Measurements from ENCODE around the gene MYO1D.

The MYO1D gene

DNA sequence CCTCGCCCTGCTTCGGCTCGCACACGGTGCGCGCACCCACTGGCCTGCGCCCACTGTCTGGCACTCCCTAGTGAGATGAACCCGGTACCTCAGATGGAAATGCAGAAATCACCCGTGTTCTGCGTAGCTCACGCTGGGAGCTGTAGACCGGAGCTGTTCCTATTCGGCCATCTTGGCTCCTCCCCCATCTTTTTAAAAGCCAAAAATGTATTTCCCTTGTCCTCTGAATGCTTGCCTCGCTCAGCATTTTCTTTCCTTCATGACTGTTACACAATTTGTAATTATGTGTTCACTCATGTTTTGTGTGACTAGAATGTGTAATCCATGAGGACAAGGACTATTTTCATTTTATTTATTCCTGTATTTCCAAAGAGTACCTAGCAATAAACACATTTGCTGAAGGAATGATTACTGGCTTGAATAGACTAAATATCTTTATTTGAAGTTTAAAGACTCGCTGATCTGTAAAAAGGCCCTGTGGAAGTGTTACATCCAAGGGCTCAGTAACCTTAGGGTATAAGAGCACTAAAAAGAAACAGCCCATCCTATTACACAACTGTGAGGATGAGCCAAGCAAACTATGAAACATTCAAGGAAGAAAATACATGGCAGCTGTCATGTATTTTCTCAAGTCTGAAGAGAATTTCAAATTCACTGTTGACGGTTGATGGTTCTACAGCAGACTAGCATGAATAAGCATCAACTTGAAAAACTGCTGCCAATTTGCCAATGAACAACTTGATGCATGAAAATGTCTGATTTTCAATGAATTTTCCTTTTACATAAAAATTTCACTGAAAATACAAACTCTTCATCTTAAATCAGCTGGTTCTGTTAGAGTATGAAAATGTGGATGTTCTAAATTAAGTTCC, 192.6 kb downstream of the MYO1D start:
- H3K4me3 ChIP-seq (ENCODE audit: low read length in 2 of 2) = no peak overlapping the region
- H3K9ac ChIP-seq (ENCODE audit: low read length in 2 of 2) = no peak overlapping the region
- no peaks in the 10 kb centered on the region for H3K9me3 ChIP-seq (ENCODE audit: control insufficient read depth in 2 of 2, low read length in 2 of 2)
- no peaks in the 10 kb centered on the region for H3K36me3 ChIP-seq (ENCODE audit: control insufficient read depth in 2 of 2, insufficient read depth in 2 of 2, low read length in 2 of 2)
- H3K27me3 ChIP-seq (ENCODE audit: control insufficient read depth in 1 of 2, insufficient read depth in 2 of 2, low read length in 2 of 2) = no peaks in the 10 kb centered on the region
- H3K4me1 ChIP-seq (ENCODE audit: control insufficient read depth, insufficient read depth, low read length) = no peaks in the 10 kb centered on the region
- no peak overlapping the region for H3K27ac ChIP-seq (ENCODE audit: low read length)

DNA sequence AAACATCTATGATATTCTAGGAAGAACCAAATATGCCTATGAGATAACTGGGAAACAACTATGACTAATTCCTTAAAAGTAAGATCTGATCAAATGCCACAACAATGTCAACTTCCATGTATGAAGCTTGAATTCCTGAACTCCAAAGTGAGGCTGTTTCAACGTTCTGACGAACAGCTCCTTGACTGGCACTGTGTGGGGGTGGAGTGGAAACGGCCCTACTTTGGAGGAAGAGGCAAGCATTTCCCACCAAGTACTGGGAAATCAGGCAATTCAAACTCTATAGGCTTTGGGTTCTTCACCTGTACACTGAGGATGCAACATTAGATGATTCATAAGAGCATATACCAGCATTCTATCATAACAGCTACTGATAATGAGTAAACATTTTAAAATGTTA, 203.0 kb downstream of the MYO1D start:
- Histone ChIP-seq H3K9me3 (ENCODE audit: control insufficient read depth in 2 of 2, low read length in 2 of 2) (no peaks in the 10 kb centered on the region), H3K27ac (ENCODE audit: low read length) (no peak overlapping the region), H3K4me1 (ENCODE audit: control insufficient read depth, insufficient read depth, low read length) (no peaks in the 10 kb centered on the region), H3K9ac (ENCODE audit: low read length in 2 of 2) (no peak overlapping the region), H3K4me3 (ENCODE audit: low read length in 2 of 2) (no peak overlapping the region), H3K27me3 (ENCODE audit: control insufficient read depth in 1 of 2, insufficient read depth in 2 of 2, low read length in 2 of 2) (no peaks in the 10 kb centered on the region), H3K36me3 (ENCODE audit: control insufficient read depth in 2 of 2, insufficient read depth in 2 of 2, low read length in 2 of 2) (no peaks in the 10 kb centered on the region)

DNA sequence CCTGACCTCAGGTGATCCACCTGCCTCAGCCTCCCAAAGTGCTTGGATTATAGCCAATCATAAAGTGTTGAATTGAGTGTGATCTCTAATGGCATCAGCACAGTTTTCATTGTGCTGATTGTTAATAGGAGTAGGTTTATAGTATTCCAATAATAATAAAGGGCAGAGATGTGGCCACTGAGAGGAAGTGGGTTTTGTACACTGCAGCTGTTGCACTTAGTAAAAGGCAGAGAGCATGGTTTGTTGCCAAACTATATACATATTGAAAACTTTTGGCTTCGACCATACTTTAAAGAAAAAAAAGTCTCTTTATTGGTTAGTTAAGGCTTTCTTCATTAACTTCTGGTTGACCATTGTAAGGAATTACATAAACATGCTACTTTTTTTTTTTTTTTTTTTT, 204.2 kb downstream of the MYO1D start:
- Histone ChIP-seq H3K27ac (ENCODE audit: low read length) (no peak overlapping the region), H3K36me3 (ENCODE audit: control insufficient read depth in 2 of 2, insufficient read depth in 2 of 2, low read length in 2 of 2) (no peaks in the 10 kb centered on the region), H3K9ac (ENCODE audit: low read length in 2 of 2) (no peak overlapping the region), H3K9me3 (ENCODE audit: control insufficient read depth in 2 of 2, low read length in 2 of 2) (no peaks in the 10 kb centered on the region), H3K4me1 (ENCODE audit: control insufficient read depth, insufficient read depth, low read length) (no peaks in the 10 kb centered on the region), H3K4me3 (ENCODE audit: low read length in 2 of 2) (no peak overlapping the region), H3K27me3 (ENCODE audit: control insufficient read depth in 1 of 2, insufficient read depth in 2 of 2, low read length in 2 of 2) (no peaks in the 10 kb centered on the region)

DNA sequence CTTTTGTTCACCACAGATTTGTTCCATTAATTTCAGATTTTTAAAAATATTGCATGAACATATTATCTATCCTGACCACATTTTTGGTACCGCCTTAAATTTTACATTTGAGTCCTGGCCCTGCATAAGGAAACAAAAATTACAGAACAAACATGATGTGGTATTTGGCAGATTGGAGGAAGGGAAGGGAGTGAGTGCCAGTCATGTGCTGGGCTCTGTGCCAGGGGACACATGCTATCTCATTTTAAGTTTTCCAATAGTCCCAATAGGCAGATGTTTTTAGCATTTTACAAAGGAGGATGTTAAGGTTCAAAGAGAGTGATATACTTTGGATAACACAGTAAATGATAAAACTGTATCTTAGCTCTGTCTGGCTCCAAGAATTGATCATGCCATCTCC, 205.0 kb downstream of the MYO1D start:
- H3K9ac ChIP-seq (ENCODE audit: low read length in 2 of 2) = no peak overlapping the region
- H3K4me3 ChIP-seq (ENCODE audit: low read length in 2 of 2) = no peak overlapping the region
- H3K27me3 ChIP-seq (ENCODE audit: control insufficient read depth in 1 of 2, insufficient read depth in 2 of 2, low read length in 2 of 2) = no peaks in the 10 kb centered on the region
- no peaks in the 10 kb centered on the region for H3K4me1 ChIP-seq (ENCODE audit: control insufficient read depth, insufficient read depth, low read length)
- no peak overlapping the region for H3K27ac ChIP-seq (ENCODE audit: low read length)
- H3K9me3 ChIP-seq (ENCODE audit: control insufficient read depth in 2 of 2, low read length in 2 of 2) = no peaks in the 10 kb centered on the region
- no peaks in the 10 kb centered on the region for H3K36me3 ChIP-seq (ENCODE audit: control insufficient read depth in 2 of 2, insufficient read depth in 2 of 2, low read length in 2 of 2)

DNA sequence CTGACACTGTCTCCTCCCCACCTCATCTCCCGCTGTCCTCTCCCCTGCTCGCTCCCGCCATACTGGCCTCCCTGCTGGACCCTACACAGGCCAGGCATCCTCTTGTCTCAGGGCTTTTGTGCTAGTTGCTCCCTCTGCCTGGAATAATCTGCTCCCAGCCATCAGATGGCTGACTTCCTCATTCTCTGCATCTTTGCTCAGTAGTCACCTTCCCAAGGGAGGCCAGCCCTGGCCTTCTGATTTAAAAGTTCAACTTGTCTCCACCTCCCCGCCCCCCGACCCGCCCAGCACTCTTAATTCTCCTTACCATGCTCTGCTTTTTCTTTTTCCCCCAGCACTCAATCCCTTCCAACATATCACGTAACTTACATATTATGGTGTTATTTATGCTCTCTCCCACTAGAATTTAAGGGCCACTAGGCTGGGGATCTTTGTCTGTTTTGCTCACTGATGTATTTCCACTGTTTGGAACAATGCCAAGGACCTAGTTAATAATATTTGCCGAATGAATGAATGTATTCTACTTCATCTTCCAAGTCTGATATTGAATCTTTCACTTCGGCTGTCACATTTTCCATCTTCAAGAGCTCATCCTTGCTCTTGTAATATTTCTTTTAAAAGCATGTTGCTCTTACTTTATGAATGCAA, 211.9 kb downstream of the MYO1D start:
- no peaks in the 10 kb centered on the region for H3K9me3 ChIP-seq (ENCODE audit: control insufficient read depth in 2 of 2, low read length in 2 of 2)
- no peaks in the 10 kb centered on the region for H3K4me1 ChIP-seq (ENCODE audit: control insufficient read depth, insufficient read depth, low read length)
- no peak overlapping the region for H3K27ac ChIP-seq (ENCODE audit: low read length)
- no peak overlapping the region for H3K9ac ChIP-seq (ENCODE audit: low read length in 2 of 2)
- no peaks in the 10 kb centered on the region for H3K27me3 ChIP-seq (ENCODE audit: control insufficient read depth in 1 of 2, insufficient read depth in 2 of 2, low read length in 2 of 2)
- no peak overlapping the region for H3K4me3 ChIP-seq (ENCODE audit: low read length in 2 of 2)
- H3K36me3 ChIP-seq (ENCODE audit: control insufficient read depth in 2 of 2, insufficient read depth in 2 of 2, low read length in 2 of 2) = no peaks in the 10 kb centered on the region

DNA sequence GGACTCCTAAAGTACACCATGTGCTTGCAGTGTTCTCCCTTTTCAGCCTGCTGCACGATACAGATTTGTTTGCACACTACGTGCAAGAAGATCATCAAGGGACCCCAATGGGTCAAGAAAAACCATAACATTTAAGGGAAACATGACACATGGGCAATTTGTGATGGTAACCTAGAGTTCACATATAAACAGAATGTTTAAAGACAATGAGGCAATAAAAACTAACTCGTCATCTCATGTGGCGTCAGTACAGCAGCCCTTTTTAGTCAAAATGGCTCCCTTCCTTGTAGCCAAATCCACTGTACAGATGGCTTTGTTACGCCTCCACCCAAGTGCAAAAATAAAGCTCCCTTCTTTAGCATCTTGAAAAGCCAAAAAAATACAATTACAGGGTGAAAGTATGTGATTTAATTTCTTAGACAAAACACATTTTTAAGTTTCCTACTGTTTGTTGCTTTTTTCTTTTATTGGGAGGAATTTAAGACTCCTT, 216.4 kb downstream of the MYO1D start:
- H3K9me3 ChIP-seq (ENCODE audit: control insufficient read depth in 2 of 2, low read length in 2 of 2) = no peaks in the 10 kb centered on the region
- H3K27me3 ChIP-seq (ENCODE audit: control insufficient read depth in 1 of 2, insufficient read depth in 2 of 2, low read length in 2 of 2) = no peaks in the 10 kb centered on the region
- peaks cover 0 to 2% of the 10 kb centered on the region in 2 donors for H3K36me3 ChIP-seq (ENCODE audit: control insufficient read depth in 2 of 2, insufficient read depth in 2 of 2, low read length in 2 of 2)
- no peak overlapping the region for H3K4me3 ChIP-seq (ENCODE audit: low read length in 2 of 2)
- H3K9ac ChIP-seq (ENCODE audit: low read length in 2 of 2) = no peak overlapping the region
- no peaks in the 10 kb centered on the region for H3K4me1 ChIP-seq (ENCODE audit: control insufficient read depth, insufficient read depth, low read length)
- H3K27ac ChIP-seq (ENCODE audit: low read length) = no peak overlapping the region

DNA sequence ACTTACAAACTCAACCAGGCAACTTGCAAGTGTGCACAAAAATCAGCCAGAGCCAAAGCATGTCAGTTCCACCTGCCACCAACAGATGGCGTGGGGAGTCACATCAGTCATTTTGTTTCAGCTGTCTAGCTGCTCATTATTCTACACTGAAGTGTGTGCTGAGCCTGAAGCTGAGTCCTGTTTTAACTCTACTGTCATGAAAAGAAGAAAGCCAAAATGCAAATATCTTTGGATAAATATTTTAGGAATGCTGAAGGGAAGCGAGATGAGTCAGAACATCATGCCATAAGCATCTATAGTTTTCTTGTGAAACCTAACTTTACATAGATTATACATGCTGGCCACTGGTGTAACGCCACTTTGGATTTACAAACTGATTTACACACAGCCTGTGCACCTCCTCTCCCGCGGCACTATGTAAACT, 217.5 kb downstream of the MYO1D start:
- no peaks in the 10 kb centered on the region for H3K4me1 ChIP-seq (ENCODE audit: control insufficient read depth, insufficient read depth, low read length)
- H3K9me3 ChIP-seq (ENCODE audit: control insufficient read depth in 2 of 2, low read length in 2 of 2) = no peaks in the 10 kb centered on the region
- H3K36me3 ChIP-seq (ENCODE audit: control insufficient read depth in 2 of 2, insufficient read depth in 2 of 2, low read length in 2 of 2) = peaks cover 0 to 3% of the 10 kb centered on the region in 2 donors
- H3K4me3 ChIP-seq (ENCODE audit: low read length in 2 of 2) = no peak overlapping the region
- no peak overlapping the region for H3K27ac ChIP-seq (ENCODE audit: low read length)
- no peaks in the 10 kb centered on the region for H3K27me3 ChIP-seq (ENCODE audit: control insufficient read depth in 1 of 2, insufficient read depth in 2 of 2, low read length in 2 of 2)
- H3K9ac ChIP-seq (ENCODE audit: low read length in 2 of 2) = no peak overlapping the region

DNA sequence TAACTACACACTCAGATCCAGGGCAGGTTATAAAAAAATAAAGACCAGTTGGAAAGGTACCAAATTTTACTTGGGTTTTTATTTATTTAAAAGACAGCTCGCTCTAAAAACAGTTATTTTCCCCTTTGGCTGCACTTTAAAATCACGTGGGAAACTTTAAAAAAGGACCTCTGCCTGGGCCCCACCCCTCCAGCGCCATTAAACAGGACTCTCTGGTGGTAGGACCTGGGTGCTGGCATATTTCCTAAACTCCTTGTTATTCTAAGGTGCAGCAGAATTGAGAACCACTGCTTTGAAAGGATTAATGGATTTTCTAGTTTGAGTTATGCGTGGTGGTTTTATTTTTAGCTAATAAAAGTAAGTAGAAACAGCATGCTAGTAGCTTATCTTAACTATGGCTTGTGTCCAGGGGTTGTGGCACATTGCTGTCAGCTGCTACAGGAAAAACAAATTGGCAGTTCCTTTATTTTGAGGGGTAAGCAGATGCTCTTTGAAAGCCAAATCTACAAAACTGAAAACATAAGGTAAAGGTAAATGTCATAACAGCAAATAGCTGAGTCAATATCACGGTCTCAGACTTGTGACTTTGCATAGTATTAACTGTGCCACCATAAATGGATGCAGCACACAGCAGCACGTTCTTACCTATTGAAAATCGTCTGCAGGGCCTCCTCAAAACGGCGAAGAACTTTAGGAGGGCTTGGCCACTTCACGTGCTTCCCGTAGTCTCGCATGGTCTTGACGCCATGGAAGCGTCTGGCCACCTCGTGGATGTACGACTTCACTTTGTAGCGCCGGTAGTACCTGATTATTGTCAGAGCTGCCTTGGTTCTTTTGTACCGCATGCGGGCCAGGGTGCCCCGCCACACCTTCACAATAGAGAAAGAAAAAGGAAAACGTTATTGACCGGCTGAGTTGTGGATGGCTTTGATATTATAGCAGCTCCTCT, 218.2 kb downstream of the MYO1D start:
- H3K4me1 ChIP-seq (ENCODE audit: control insufficient read depth, insufficient read depth, low read length) = no peaks in the 10 kb centered on the region
- H3K4me3 ChIP-seq (ENCODE audit: low read length in 2 of 2) = no peak overlapping the region
- H3K9me3 ChIP-seq (ENCODE audit: control insufficient read depth in 2 of 2, low read length in 2 of 2) = no peaks in the 10 kb centered on the region
- no peak overlapping the region for H3K27ac ChIP-seq (ENCODE audit: low read length)
- no peak overlapping the region for H3K9ac ChIP-seq (ENCODE audit: low read length in 2 of 2)
- H3K27me3 ChIP-seq (ENCODE audit: control insufficient read depth in 1 of 2, insufficient read depth in 2 of 2, low read length in 2 of 2) = no peaks in the 10 kb centered on the region
- H3K36me3 ChIP-seq (ENCODE audit: control insufficient read depth in 2 of 2, insufficient read depth in 2 of 2, low read length in 2 of 2) = peaks cover 0 to 3% of the 10 kb centered on the region in 2 donors

DNA sequence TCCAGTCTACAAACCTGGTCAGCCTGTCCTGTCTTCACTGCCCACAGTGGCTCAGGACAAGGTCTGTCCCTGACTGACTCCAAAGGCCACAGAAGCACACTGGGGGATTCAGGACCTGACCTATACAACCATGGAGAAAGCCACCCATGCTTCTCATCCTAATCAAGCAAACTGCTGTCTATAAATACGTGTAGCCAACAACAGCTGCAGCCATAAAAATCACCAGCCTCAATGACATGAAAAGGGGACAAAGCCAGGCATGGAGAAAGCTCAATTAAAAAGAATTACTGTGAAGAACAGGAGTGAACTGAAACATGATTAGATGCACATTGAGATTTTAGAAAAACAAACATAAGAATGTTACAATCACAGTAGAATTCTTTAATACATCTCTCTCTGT, 220.0 kb downstream of the MYO1D start:
- Histone ChIP-seq H3K27me3 (ENCODE audit: control insufficient read depth in 1 of 2, insufficient read depth in 2 of 2, low read length in 2 of 2) (no peaks in the 10 kb centered on the region), H3K4me3 (ENCODE audit: low read length in 2 of 2) (no peak overlapping the region), H3K36me3 (ENCODE audit: control insufficient read depth in 2 of 2, insufficient read depth in 2 of 2, low read length in 2 of 2) (peaks cover 0 to 3% of the 10 kb centered on the region in 2 donors), H3K9ac (ENCODE audit: low read length in 2 of 2) (no peak overlapping the region), H3K4me1 (ENCODE audit: control insufficient read depth, insufficient read depth, low read length) (no peaks in the 10 kb centered on the region), H3K9me3 (ENCODE audit: control insufficient read depth in 2 of 2, low read length in 2 of 2) (no peaks in the 10 kb centered on the region), H3K27ac (ENCODE audit: low read length) (no peak overlapping the region)

DNA sequence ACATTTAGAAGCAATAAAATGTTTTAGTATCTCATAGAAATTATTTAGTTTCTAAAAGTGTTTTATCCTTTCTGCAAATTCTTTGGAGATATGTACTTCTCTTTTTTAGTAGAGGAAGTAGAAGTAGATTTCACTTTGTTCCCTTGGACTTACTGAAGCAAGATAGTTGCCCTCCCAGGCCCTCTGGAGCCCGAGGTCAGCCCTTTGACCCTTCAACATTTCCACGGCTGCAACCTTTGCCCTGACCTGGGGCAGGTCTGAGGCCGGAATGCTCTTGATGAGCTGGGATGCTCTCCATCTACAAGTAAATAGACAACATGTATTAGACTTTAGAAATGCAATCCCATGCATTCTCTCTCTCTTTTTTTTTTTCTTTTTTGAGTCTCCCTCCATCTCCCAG, 222.6 kb downstream of the MYO1D start:
- Histone ChIP-seq H3K9me3 (ENCODE audit: control insufficient read depth in 2 of 2, low read length in 2 of 2) (no peaks in the 10 kb centered on the region), H3K4me1 (ENCODE audit: control insufficient read depth, insufficient read depth, low read length) (no peaks in the 10 kb centered on the region), H3K36me3 (ENCODE audit: control insufficient read depth in 2 of 2, insufficient read depth in 2 of 2, low read length in 2 of 2) (peaks cover 3 to 5% of the 10 kb centered on the region in 2 donors), H3K27ac (ENCODE audit: low read length) (no peak overlapping the region), H3K4me3 (ENCODE audit: low read length in 2 of 2) (no peak overlapping the region), H3K9ac (ENCODE audit: low read length in 2 of 2) (no peak overlapping the region), H3K27me3 (ENCODE audit: control insufficient read depth in 1 of 2, insufficient read depth in 2 of 2, low read length in 2 of 2) (no peaks in the 10 kb centered on the region)
